ENCODE measurements around the gene TSPAN9. TPM values are rescaled to one million over a fixed set of nuclear protein-coding genes. Genes with fewer than 3 reads are reported as not detected.

Gene TSPAN9
- total RNA-seq, 1 experiment from 2014 or later: 9.6 TPM

DNA sequence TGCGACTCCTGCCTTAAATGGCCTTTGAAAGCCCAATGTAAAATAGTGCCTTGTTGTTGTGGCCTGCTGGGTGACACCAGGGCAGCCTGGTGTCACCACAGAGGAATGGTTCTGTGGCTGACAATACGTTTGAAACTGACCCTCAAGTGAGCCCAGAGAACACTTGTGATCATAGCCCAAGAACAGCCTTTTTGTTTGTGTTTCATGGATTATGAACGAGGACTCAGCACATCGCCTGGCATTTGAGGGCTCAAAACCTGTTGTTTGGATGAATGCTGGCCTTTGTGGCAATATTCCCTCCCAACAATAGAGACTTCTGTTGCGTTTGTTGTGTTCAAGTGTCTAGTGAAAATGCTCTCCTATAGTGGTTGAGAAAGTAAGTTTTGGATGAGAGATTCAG, 48.5 kb downstream of the TSPAN9 start:
- no peak for TF ChIP-seq EZH2 (IDR thresholded peaks at IDR 0.05; ENCODE audit: low read depth)
- TF ChIP-seq, protein P1, sequence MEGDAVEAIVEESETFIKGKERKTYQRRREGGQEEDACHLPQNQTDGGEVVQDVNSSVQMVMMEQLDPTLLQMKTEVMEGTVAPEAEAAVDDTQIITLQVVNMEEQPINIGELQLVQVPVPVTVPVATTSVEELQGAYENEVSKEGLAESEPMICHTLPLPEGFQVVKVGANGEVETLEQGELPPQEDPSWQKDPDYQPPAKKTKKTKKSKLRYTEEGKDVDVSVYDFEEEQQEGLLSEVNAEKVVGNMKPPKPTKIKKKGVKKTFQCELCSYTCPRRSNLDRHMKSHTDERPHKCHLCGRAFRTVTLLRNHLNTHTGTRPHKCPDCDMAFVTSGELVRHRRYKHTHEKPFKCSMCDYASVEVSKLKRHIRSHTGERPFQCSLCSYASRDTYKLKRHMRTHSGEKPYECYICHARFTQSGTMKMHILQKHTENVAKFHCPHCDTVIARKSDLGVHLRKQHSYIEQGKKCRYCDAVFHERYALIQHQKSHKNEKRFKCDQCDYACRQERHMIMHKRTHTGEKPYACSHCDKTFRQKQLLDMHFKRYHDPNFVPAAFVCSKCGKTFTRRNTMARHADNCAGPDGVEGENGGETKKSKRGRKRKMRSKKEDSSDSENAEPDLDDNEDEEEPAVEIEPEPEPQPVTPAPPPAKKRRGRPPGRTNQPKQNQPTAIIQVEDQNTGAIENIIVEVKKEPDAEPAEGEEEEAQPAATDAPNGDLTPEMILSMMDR (conservative IDR thresholded peaks at IDR 0.05): no peak
- Histone ChIP-seq H3K4me3 (no peak overlapping the region), H3K27ac (no peak overlapping the region), H4K20me1 (ENCODE audit: insufficient read depth) (no peaks in the 10 kb centered on the region), H3K79me2 (ENCODE audit: low read depth) (no peaks in the 10 kb centered on the region), H3K36me3 (ENCODE audit: low read depth) (no peaks in the 10 kb centered on the region), H3F3A (ENCODE audit: insufficient read depth, low read depth) (no peaks in the 10 kb centered on the region), H3K9me2 (ENCODE audit: insufficient read depth) (no peaks in the 10 kb centered on the region), H3K9me3 (ENCODE audit: insufficient read depth, low read depth) (no peaks in the 10 kb centered on the region), H3K27me3 (ENCODE audit: insufficient read depth, low read depth) (no peaks in the 10 kb centered on the region), H2AFZ (no peak overlapping the region), H3K4me2 (no peak overlapping the region), H3K4me1 (replicated peaks; ENCODE audit: insufficient read depth) (no peaks in the 10 kb centered on the region; the same call in 1 of the 2 replicates)
- DNase-seq: no peak
- ChIA-PET POLR2A (ENCODE audit: unreplicated experiment) (no interaction called here), CTCF (no interaction called here)
- BruUV-seq (replicated peaks): no TSS peak
- intact Hi-C loops (cut with micrococcal nuclease; ENCODE audit: unreplicated experiment): no loop called here

DNA sequence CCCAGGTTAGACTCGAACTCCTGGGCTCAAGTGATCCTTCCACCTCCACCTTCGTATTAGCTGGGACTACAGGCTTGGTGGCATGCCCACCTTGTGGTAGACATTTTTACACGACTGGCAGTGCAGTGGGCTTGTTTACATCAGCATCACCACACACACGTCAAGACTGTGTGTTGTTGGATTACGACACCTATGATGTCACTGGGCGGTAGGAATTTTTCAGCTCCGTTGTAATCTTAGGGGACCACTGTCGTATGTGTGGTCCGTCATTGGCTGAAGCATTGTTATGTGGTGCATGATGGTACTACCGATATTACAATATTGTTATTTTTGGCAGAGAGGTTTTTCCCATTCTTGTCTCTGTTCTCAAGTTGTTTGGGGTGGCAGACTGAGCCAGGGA, 50.7 kb downstream of the TSPAN9 start:
- CTCF ChIA-PET: no interaction called here
- no peak overlapping the region for H3K27ac ChIP-seq

GRCh38 chr12:3128498-3129293, 51.5 kb downstream of the TSPAN9 start:
- H3K9me2 ChIP-seq (ENCODE audit: insufficient read depth): no peaks in the 10 kb centered on the region
- BruUV-seq (replicated peaks): no TSS peak
- H3K79me2 ChIP-seq (ENCODE audit: low read depth): no peaks in the 10 kb centered on the region
- intact Hi-C loops (cut with micrococcal nuclease; ENCODE audit: unreplicated experiment): no loop called here
- H3K4me1 ChIP-seq (replicated peaks; ENCODE audit: insufficient read depth): no peaks in the 10 kb centered on the region
- H3K27ac ChIP-seq: no peak overlapping the region
- H3K4me3 ChIP-seq: no peak overlapping the region
- H3K27me3 ChIP-seq (ENCODE audit: insufficient read depth, low read depth): no peaks in the 10 kb centered on the region
- CTCF ChIA-PET: no interaction called here
- H3F3A ChIP-seq (ENCODE audit: insufficient read depth, low read depth): no peaks in the 10 kb centered on the region
- TF ChIP-seq, protein P1 (conservative IDR thresholded peaks at IDR 0.05): no peak
- TF ChIP-seq EZH2 (IDR thresholded peaks at IDR 0.05; ENCODE audit: low read depth): no peak
- no peak overlapping the region for H3K4me2 ChIP-seq
- POLR2A ChIA-PET (ENCODE audit: unreplicated experiment): no interaction called here
- DNase-seq: peak in 1 of 2 experiments; percentile 11
- H3K36me3 ChIP-seq (ENCODE audit: low read depth): no peaks in the 10 kb centered on the region
- no peaks in the 10 kb centered on the region for H3K9me3 ChIP-seq (ENCODE audit: insufficient read depth, low read depth)
- H4K20me1 ChIP-seq (ENCODE audit: insufficient read depth): 0 out of 2 replicates have a peak, but pooled peaks cover 6% of the 10 kb centered on the region
- H2AFZ ChIP-seq: no peak overlapping the region

More for the DNA sequence above, 50.7 kb downstream of the TSPAN9 start:
- Histone ChIP-seq H2AFZ (no peak overlapping the region), H3K4me3 (no peak overlapping the region), H3K9me3 (ENCODE audit: insufficient read depth, low read depth) (no peaks in the 10 kb centered on the region), H3K27me3 (ENCODE audit: insufficient read depth, low read depth) (no peaks in the 10 kb centered on the region), H3K79me2 (ENCODE audit: low read depth) (no peaks in the 10 kb centered on the region), H3K4me1 (replicated peaks; ENCODE audit: insufficient read depth) (no peaks in the 10 kb centered on the region), H4K20me1 (ENCODE audit: insufficient read depth) (0 out of 2 replicates have a peak, but pooled peaks cover 6% of the 10 kb centered on the region), H3K36me3 (ENCODE audit: low read depth) (no peaks in the 10 kb centered on the region), H3K4me2 (no peak overlapping the region), H3F3A (ENCODE audit: insufficient read depth, low read depth) (no peaks in the 10 kb centered on the region), H3K9me2 (ENCODE audit: insufficient read depth) (no peaks in the 10 kb centered on the region)
- BruUV-seq (replicated peaks): no TSS peak
- TF ChIP-seq EZH2 (IDR thresholded peaks at IDR 0.05; ENCODE audit: low read depth): no peak
- TF ChIP-seq, protein P1 (conservative IDR thresholded peaks at IDR 0.05): no peak
- POLR2A ChIA-PET (ENCODE audit: unreplicated experiment): no interaction called here
- DNase-seq: peak in 1 of 2 experiments; percentile 31
- intact Hi-C loops (cut with micrococcal nuclease; ENCODE audit: unreplicated experiment): no loop called here
